Chondrocyte (in vitro differentiated cells): Measurements from ENCODE around the gene KRT81. TPM values are rescaled to one million over a fixed set of nuclear protein-coding genes. Genes with fewer than 3 reads are reported as not detected.
"Not testable (repeated sequence)": the region's sequence is repeated elsewhere in the genome, so short reads cannot be mapped to it uniquely, and the experiment has no call there.

Experiments
- DNase-seq: peaks from one replicate; pipeline ENCODE4 v3.0.0; 2021; ENCODE audit warnings: mixed read lengths, low spot score
- H3K27ac Mint-ChIP-seq: one replicate; pipeline ENCODE4 v1.8.0; 2021; ENCODE audit warnings: mild to moderate bottlenecking, moderate library complexity, mixed read lengths; ENCODE audit not compliant: unreplicated experiment
- H3K27me3 Mint-ChIP-seq: 2 replicates; pipeline ENCODE4 v1.8.0; 2021; ENCODE audit warnings: low read depth, mixed read lengths
- H3K36me3 Mint-ChIP-seq: 2 replicates; pipeline ENCODE4 v1.8.0; 2021; ENCODE audit warnings: low read depth, mixed read lengths
- H3K4me1 Mint-ChIP-seq: 2 replicates; pipeline ENCODE4 v1.8.0; 2021; ENCODE audit warnings: low read depth, mild to moderate bottlenecking, mixed read lengths
- H3K4me3 Mint-ChIP-seq: one replicate; pipeline ENCODE4 v1.8.0; 2021; ENCODE audit warnings: mild to moderate bottlenecking, moderate library complexity, mixed read lengths; ENCODE audit not compliant: unreplicated experiment
- H3K9me3 Mint-ChIP-seq: 2 replicates; pipeline ENCODE4 v1.8.0; 2021; ENCODE audit warnings: low read depth, mixed read lengths
- total RNA-seq: library from RNA; stranded (reverse); gene quantifications from 3 replicates; pipeline ENCODE4 v1.2.1, GENCODE V29; 2021
- TF ChIP-seq, protein P1 (sequence below): fragments of 200-600 bp; sonication (generic); IDR thresholded peaks from 2 replicates; pipeline ENCODE4 v1.5.0; 2021; ENCODE audit warnings: antibody characterized with exemption, mild to moderate bottlenecking, moderate library complexity

The KRT81 gene
- total RNA-seq, 1 donor from 2014 or later, result 1.3 TPM

- Mint-ChIP-seq H3K27me3 (peaks cover 47% of the 10 kb centered on the region), H3K4me1 (no peaks in the 10 kb centered on the region), H3K9me3 (no peaks in the 10 kb centered on the region), H3K27ac (no peak overlapping the region), H3K36me3 (peaks cover 6% of the 10 kb centered on the region), H3K4me3 (no peak overlapping the region)
- DNase-seq, result no peak
- TF ChIP-seq, protein P1, sequence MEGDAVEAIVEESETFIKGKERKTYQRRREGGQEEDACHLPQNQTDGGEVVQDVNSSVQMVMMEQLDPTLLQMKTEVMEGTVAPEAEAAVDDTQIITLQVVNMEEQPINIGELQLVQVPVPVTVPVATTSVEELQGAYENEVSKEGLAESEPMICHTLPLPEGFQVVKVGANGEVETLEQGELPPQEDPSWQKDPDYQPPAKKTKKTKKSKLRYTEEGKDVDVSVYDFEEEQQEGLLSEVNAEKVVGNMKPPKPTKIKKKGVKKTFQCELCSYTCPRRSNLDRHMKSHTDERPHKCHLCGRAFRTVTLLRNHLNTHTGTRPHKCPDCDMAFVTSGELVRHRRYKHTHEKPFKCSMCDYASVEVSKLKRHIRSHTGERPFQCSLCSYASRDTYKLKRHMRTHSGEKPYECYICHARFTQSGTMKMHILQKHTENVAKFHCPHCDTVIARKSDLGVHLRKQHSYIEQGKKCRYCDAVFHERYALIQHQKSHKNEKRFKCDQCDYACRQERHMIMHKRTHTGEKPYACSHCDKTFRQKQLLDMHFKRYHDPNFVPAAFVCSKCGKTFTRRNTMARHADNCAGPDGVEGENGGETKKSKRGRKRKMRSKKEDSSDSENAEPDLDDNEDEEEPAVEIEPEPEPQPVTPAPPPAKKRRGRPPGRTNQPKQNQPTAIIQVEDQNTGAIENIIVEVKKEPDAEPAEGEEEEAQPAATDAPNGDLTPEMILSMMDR, result no peak
Measured at GRCh38 chr12:52293926-52294325, 2.6 kb upstream of the KRT81 start.

DNA sequence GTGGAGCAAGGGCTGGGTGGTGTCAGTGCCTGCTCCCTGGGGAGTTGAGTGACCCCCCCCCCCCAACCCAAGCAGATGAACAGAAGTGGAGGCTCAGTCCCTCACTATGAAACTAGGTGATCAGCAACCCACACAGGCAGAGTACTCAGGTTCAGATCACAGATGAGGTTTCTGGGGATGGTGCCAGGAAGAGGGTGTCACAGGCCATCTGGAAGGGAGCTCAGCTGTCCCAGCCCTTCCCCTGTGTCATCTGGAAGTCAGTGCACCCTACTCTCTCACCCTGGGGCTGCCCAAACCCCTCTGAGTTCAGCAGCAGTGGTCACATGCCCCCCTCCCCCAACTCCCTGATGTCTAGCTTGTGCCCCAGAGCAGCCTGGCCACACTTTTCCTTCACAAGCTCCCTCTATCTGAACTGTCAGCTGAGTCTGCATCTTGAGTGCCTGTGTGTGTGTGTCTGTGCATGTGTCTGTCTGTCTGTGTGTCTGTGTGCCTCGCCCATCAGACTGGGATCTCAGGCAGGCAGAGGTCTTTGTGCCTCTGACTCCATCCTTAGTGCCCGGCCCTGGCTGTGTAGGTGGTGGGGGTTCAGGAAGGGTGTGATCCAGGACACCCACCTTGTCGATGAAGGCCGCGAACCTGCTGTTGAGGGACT lies 725 bp downstream of the KRT81 start:
- H3K27ac Mint-ChIP-seq, H3K4me3 Mint-ChIP-seq, H3K36me3 Mint-ChIP-seq, H3K9me3 Mint-ChIP-seq, DNase-seq, H3K4me1 Mint-ChIP-seq: not testable (repeated sequence)
- H3K27me3 Mint-ChIP-seq, result peaks cover 25% of the 10 kb centered on the region

DNA sequence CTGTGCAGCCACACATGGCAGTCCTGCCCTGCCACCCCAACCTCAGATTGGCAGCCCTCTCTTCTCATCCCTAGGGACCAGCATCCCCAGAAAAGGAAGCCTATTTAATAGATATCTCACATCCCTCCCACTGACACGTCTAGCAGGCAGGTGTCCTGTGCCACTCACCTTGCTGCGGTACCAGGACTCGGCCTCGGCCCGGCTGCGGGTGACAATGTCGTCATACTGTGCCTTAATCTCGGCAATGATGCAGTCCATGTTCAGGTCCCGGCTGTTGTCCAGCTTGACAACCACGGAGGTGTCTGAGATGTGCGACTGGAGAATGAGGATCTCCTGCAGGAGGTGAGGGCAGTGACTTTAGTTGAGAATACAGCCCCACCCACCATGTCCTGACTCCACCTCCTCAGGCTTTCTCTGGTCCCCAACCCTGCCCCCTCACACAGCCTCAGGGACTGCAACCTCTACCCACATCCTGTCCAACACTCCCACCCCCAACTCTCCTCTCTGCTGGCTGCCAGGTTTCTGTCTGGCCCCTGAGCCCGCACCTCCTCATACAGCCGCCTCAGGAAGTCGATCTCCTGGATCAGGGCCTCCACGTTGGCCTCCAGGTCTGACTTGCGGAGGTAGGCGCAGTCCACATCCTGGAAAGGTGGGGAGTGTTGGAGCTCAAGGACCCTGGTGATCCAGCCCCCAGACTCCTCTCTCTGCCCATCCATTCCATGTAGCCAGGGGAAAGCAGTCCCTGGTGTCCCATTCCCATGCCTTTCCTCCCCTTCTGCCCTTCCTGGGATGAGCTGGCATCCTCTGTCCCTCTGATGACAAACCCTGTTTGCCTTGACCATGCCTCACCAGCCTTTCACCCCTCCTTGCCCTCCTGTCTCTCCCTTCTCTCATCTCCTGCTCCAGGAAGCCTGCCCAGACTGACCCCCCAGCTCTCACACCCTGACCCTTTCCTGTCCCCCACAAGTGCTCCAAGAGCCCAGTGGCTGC lies 3.2 kb downstream of the KRT81 start:
- H3K36me3 Mint-ChIP-seq, H3K9me3 Mint-ChIP-seq, H3K27me3 Mint-ChIP-seq, H3K4me1 Mint-ChIP-seq, DNase-seq, H3K4me3 Mint-ChIP-seq, H3K27ac Mint-ChIP-seq: not testable (repeated sequence)

DNA sequence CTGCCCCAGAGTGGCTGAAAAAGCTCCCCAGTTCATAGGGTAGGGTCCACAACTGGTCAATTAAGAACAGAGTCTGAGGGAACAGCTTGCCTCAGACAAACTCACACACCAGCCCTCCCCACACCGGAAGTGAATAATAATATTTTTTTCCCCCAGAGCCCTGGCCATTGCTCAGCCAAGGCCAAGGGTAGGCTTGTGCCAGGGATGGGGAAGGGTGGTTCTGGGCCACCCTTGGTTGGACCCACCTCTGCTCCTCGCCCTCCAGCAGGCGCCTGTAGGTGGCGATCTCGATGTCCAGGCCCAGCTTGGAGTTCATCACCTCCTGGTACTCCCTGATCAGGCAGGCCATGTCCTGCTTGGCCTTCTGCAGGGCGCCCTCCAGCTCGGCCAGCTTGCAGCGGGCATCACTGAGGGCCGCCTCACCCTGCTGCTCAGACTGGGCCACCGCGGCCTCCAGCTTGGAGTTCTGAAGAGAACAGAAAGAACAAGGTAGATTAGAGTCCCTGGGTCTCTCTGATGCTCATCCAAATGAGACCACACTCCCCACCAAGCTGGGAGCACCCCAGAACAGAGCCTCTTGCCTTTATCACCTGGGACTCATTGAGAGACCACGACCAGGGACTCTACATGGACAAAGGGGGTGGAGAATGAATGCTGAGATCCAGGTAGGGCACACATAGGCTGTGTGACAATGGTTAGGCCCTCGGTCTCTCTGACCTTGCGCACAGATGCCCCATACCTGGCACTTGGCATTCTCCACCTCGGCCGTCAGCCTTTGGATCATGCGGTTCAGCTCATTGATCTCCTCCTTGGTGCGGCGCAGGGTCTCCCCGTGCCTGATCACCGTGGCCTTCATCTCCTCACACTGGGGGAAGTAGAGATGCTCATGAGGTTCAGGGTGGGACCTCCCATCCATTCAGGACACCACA lies 4.2 kb downstream of the KRT81 start:
- H3K27me3 Mint-ChIP-seq, H3K4me1 Mint-ChIP-seq, H3K9me3 Mint-ChIP-seq, DNase-seq, H3K36me3 Mint-ChIP-seq, H3K4me3 Mint-ChIP-seq, H3K27ac Mint-ChIP-seq: not testable (repeated sequence)
- TF ChIP-seq, protein P1, result peak; percentile 42

DNA sequence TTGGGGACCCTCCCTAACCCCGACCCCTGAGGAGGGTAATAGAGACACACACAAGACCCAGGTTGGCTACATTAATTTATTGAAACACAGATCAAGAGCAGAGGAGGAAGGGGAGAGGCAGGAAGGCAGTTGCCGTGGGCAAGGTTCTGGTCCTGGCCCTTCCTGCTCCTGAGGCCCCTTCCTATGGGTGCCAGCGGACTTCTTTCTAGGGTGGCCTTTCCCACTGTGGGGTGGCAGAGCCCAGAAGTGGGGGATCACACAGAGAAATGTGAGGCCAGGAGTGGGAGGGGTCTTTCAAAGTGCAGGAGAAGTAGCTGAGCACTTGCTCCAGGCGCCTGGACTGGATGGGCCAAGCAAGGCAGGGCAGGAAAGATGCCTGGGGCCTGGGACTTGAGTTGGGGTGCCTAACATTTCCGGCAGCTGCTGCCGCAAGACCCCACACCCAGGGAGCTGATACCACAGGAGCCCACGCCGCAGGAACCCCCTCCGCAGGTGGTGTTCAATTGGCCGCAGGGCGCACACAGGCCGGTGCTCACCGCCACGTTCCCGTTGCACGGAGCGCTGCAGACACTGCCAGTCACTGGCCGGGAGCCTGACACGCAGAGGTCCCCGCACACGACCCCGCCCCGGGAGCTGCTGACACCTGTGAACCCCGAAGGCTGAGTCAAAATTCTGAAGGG lies 5.3 kb downstream of the KRT81 start:
- Mint-ChIP-seq H3K9me3 (no peaks in the 10 kb centered on the region), H3K36me3 (peaks cover 1% of the 10 kb centered on the region), H3K27me3 (peaks cover 3% of the 10 kb centered on the region), H3K4me3 (no peak overlapping the region), H3K27ac (no peak overlapping the region), H3K4me1 (peaks cover 16% of the 10 kb centered on the region)
- TF ChIP-seq, protein P1, result no peak
- no peak for DNase-seq
